Spleen (tissue), 11 donors: Measurements from ENCODE around the gene MRPL44. TPM values are rescaled to one million over a fixed set of nuclear protein-coding genes. Genes with fewer than 3 reads are reported as not detected.
"Not testable (repeated sequence)": the region's sequence is repeated elsewhere in the genome, so short reads cannot be mapped to it uniquely, and the experiment has no call there.

ENCODE experiments used
- DNase-seq: peaks from one replicate; pipeline ENCODE4 v3.0.0-alpha.2; 2020
- H3K27ac ChIP-seq, 8 donors: fragments of 200-600 bp; sonication (generic) in 7 of 8; 1 replicate in 4 of 8; 2 replicates in 4 of 8; pipeline versions ENCODE4 v1.5.0 to v1.8.0; 2016 to 2021; ENCODE audit warnings: inconsistent platforms in 4 of 8, mild to moderate bottlenecking in 4 of 8, moderate library complexity in 1 of 8
- H3K27me3 ChIP-seq, 7 donors: fragments of 200-600 bp; sonication (generic) in 6 of 7; replicated peaks in 1 of 7; 1 replicate in 4 of 7; 2 replicates in 3 of 7; pipeline versions ENCODE4 v1.5.0 to v1.8.0; 2016 to 2021; ENCODE audit warnings: inconsistent platforms in 3 of 7, mild to moderate bottlenecking in 1 of 7
- H3K36me3 ChIP-seq, 6 donors: fragments of 200-600 bp; sonication (generic) in 5 of 6; 1 replicate in 4 of 6; 2 replicates in 2 of 6; pipeline versions ENCODE4 v1.5.0 to v1.8.0; 2016 to 2021; ENCODE audit warnings: inconsistent platforms in 2 of 6
- H3K4me1 ChIP-seq, 6 donors: fragments of 200-600 bp; sonication (generic) in 5 of 6; 1 replicate in 3 of 6; 2 replicates in 3 of 6; pipeline versions ENCODE4 v1.5.0 to v1.8.0; 2016 to 2021; ENCODE audit warnings: inconsistent platforms in 3 of 6
- H3K4me3 ChIP-seq, 8 donors: fragments of 200-600 bp; sonication (generic) in 7 of 8; 1 replicate in 4 of 8; 2 replicates in 4 of 8; pipeline versions ENCODE4 v1.5.0 to v1.8.0; 2016 to 2021; ENCODE audit warnings: inconsistent platforms in 4 of 8, mild to moderate bottlenecking in 4 of 8, moderate library complexity in 2 of 8
- H3K9me3 ChIP-seq, 8 donors: fragments of 200-600 bp; sonication (generic) in 7 of 8; 1 replicate in 4 of 8; 2 replicates in 4 of 8; pipeline versions ENCODE4 v1.5.0 to v1.8.0; 2016 to 2021; ENCODE audit warnings: inconsistent platforms in 4 of 8
- POLR2A ChIP-seq, 3 donors: fragments of 450-650 bp; IDR thresholded peaks; one replicate each; pipeline ENCODE4 v1.5.1; 2017; ENCODE audit warnings: antibody characterized with exemption in 3 of 3, mild to moderate bottlenecking in 1 of 3
- POLR2AphosphoS5 ChIP-seq, 3 donors: sonication (generic); formaldehyde crosslinking; IDR thresholded peaks; one replicate each; pipeline ENCODE4 v1.5.1; 2017; ENCODE audit warnings: antibody characterized with exemption in 3 of 3
- WGBS, 5 donors: extraction: QIAGEN DNeasy Blood & Tissue Kit in 3 of 5; methylation state at CpG; one replicate each; pipeline versions ENCODE4 v1.1.5 to v1.1.7; 2013 to 2018; 5-methylcytosine and 5-hydroxymethylcytosine counted together
- intact Hi-C: fragments of 100-400 bp; cut with DNase I; formaldehyde crosslinking; loops from one replicate; pipeline ENCODE4 v1.15.0; 2023; ENCODE audit warnings: low total_unique reads
- polyA plus RNA-seq, 3 donors: library from polyadenylated mRNA; stranded (reverse); fragments of 200-250 nt; gene quantifications; one replicate each; pipeline ENCODE4 v1.2.1, GENCODE V29; 2013
- total RNA-seq, 7 donors: library from RNA; depleted of rRNA in 3 of 7; stranded (reverse); fragments of >200 nt in 3 of 7; fragmentation: NEBNext Ultra II Directional in 4 of 7; extraction: Animal tissue kit (Norgen Biotek cat#: 25700) in 4 of 7; gene quantifications; one replicate each; pipeline versions ENCODE4 v1.1.0 to v1.2.1, GENCODE V29; 2016 to 2021
- TF ChIP-seq, protein P1 (sequence below), 11 experiments: fragments of 200-600 bp in 7 of 11; fragments of 450-650 bp in 4 of 11; sonication (generic) in 4 of 11; IDR thresholded peaks in 8 of 11; conservative IDR thresholded peaks in 3 of 11; 1 replicate in 7 of 11; 2 replicates in 4 of 11; pipeline versions ENCODE4 v1.4.0 to v1.8.0; 2016 to 2021; ENCODE audit warnings: antibody characterized with exemption in 11 of 11, inconsistent platforms in 4 of 11, mild to moderate bottlenecking in 1 of 11
- donor health status: healthy with polysubstance abuse.
- donor health status: DM: no; HTN: no; CAD: no; lungs with moderate emphysema.
- donor health status: DM: no; HTN: no; CAD: no.
- donor health status: Bipolar disorder and iron deficiency.
- donor health status: healthy.
- donor health status: DM: no; HTN: no; CAD: no.
- donor health status: DM: yes; HTN: yes; CAD: no.

MRPL44 gene
- total and polyA plus RNA-seq, 10 donors = 19.4 to 36.3 (median 26.0) TPM

DNA sequence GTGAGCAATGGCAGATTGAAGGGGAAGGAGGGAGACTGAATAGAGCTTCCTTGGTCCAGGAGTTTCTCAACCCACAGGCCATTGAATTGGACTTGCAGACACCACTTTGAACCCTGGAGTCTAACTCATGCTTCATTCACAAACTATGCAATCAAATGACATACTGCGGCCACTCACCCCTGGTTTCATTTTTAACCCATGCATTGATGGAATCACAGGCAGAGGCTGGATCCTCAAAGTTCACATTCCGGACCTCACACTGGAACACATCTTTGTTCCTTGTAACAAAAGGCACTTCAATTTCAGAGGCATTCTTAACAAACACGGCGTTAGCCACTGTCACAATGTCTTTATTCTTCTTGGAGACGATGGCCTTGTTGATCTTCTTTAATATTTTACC, 40.7 kb downstream of the MRPL44 start:
- no peak overlapping the region for H3K4me3 ChIP-seq
- H3K9me3 ChIP-seq = no peaks in the 10 kb centered on the region
- peaks cover 0 to 7% (median 0%) of the 10 kb centered on the region in 6 donors for H3K36me3 ChIP-seq
- intact Hi-C loops = no loop called here
- no peaks in the 10 kb centered on the region for H3K27me3 ChIP-seq
- DNase-seq = no peak
- no peak overlapping the region for H3K27ac ChIP-seq
- WGBS, 5 donors = 82 to 97% (median 91%) methylated on average over 5 of the region's 5 CpGs
- peaks cover 0 to 7% (median 0%) of the 10 kb centered on the region in 6 donors for H3K4me1 ChIP-seq
- TF ChIP-seq POLR2AphosphoS5 (IDR thresholded peaks at IDR 0.05) (no peak), POLR2A (IDR thresholded peaks at IDR 0.05) (no peak)
- TF ChIP-seq, protein P1, sequence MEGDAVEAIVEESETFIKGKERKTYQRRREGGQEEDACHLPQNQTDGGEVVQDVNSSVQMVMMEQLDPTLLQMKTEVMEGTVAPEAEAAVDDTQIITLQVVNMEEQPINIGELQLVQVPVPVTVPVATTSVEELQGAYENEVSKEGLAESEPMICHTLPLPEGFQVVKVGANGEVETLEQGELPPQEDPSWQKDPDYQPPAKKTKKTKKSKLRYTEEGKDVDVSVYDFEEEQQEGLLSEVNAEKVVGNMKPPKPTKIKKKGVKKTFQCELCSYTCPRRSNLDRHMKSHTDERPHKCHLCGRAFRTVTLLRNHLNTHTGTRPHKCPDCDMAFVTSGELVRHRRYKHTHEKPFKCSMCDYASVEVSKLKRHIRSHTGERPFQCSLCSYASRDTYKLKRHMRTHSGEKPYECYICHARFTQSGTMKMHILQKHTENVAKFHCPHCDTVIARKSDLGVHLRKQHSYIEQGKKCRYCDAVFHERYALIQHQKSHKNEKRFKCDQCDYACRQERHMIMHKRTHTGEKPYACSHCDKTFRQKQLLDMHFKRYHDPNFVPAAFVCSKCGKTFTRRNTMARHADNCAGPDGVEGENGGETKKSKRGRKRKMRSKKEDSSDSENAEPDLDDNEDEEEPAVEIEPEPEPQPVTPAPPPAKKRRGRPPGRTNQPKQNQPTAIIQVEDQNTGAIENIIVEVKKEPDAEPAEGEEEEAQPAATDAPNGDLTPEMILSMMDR (IDR thresholded peaks at IDR 0.05 in 8 of 11, conservative IDR thresholded peaks at IDR 0.05 in 3 of 11) = no peak

DNA sequence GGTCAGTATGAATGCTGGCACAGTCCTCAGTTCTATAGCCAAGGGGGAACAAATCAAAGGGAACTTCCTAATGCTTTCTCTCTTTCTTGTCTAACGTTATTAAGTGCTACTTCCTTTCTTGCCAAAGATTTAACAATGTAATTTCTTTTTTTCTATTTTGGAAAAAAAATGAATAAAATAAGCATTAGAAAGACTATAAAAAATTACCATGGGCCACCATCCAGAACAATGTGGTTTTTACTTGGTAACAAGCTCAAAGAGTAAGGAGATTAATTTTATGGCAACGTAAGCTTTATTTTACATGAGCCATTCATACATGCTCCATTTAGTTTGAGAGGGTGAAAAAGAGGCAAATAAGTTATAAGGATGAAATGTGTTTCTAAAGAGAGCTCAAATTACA, 41.7 kb downstream of the MRPL44 start:
- no peaks in the 10 kb centered on the region for H3K27me3 ChIP-seq
- H3K36me3 ChIP-seq = peaks cover 0 to 7% (median 0%) of the 10 kb centered on the region in 6 donors
- H3K9me3 ChIP-seq = no peaks in the 10 kb centered on the region
- peaks cover 0 to 2% (median 0%) of the 10 kb centered on the region in 6 donors for H3K4me1 ChIP-seq
- H3K4me3 ChIP-seq = no peak overlapping the region
- 57 to 80% (median 61%) methylated on average over 2 of the region's 2 CpGs for WGBS, 5 donors
- no peak for DNase-seq
- TF ChIP-seq POLR2AphosphoS5 (IDR thresholded peaks at IDR 0.05) (no peak), POLR2A (IDR thresholded peaks at IDR 0.05) (no peak)
- TF ChIP-seq, protein P1 (IDR thresholded peaks at IDR 0.05 in 8 of 11, conservative IDR thresholded peaks at IDR 0.05 in 3 of 11) = no peak
- intact Hi-C loops = no loop called here
- no peak overlapping the region for H3K27ac ChIP-seq

DNA sequence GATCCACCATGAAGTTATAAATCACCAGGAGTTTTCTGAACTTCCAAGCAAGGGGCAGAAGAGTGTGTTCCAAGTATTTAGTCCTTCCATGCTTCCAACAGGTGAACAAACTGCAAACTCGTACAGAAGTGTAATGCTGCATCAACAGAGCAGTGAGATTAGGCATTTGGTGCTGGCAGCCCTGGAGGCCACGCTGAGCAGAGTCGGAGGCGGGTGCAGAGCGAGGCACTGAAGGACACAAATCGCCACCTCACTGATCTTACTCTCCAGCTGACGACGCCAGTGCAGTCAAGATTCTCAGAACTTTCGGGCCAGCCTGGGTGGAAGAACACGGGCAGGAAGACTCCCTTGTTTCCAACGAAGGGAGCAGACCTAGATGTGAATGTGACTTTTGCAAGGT, 42.6 kb downstream of the MRPL44 start:
- TF ChIP-seq POLR2AphosphoS5 (IDR thresholded peaks at IDR 0.05) = no peak
- TF ChIP-seq, protein P1 (IDR thresholded peaks at IDR 0.05 in 8 of 11, conservative IDR thresholded peaks at IDR 0.05 in 3 of 11) = no peak
- TF ChIP-seq POLR2A (IDR thresholded peaks at IDR 0.05) = no peak
- DNase-seq = no peak
- Histone ChIP-seq H3K4me3 (no peak overlapping the region), H3K27ac (no peak overlapping the region), H3K9me3 (no peaks in the 10 kb centered on the region), H3K4me1 (peaks cover 0 to 7% (median 0%) of the 10 kb centered on the region in 6 donors), H3K36me3 (peaks cover 0 to 7% (median 0%) of the 10 kb centered on the region in 6 donors), H3K27me3 (no peaks in the 10 kb centered on the region)
- 88 to 98% (median 92%) methylated on average over 11 of the region's 11 CpGs for WGBS, 5 donors
- intact Hi-C loops = no loop called here

DNA sequence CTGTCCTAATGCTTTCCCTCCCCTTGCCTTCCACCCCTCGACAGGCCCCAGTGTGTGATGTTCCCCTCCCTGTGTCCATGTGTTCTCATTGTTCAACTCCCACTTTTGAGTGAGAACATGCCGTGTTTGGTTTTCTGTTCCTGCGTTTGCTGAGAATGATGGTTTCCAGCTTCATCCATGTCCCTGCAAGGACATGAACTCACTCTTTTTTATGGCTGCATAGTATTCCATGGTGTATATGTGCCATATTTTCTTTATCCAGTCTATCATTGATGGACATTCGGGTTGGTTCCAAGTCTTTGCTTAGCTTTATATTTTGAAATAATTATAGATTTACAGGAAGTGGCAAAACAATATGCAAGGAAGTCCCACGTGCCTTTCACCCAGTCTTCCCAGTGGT, 43.4 kb downstream of the MRPL44 start:
- DNase-seq, H3K9me3 ChIP-seq, H3K36me3 ChIP-seq, H3K27me3 ChIP-seq, intact Hi-C loops, H3K27ac ChIP-seq, H3K4me3 ChIP-seq, H3K4me1 ChIP-seq: not testable (repeated sequence)
- 87 to 92% (median 91%) methylated on average over 5 of the region's 5 CpGs for WGBS, 5 donors
